Nucleus accumbens (tissue), 56 donors: ENCODE data around the gene IGFLR1.

Source experiments
- DNase-seq, 56 donors: peaks; one replicate each; lab custom pipeline; 2025; lab: John Stamatoyannopoulos, UW

The IGFLR1 gene, protein sequence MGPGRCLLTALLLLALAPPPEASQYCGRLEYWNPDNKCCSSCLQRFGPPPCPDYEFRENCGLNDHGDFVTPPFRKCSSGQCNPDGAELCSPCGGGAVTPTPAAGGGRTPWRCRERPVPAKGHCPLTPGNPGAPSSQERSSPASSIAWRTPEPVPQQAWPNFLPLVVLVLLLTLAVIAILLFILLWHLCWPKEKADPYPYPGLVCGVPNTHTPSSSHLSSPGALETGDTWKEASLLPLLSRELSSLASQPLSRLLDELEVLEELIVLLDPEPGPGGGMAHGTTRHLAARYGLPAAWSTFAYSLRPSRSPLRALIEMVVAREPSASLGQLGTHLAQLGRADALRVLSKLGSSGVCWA

DNA sequence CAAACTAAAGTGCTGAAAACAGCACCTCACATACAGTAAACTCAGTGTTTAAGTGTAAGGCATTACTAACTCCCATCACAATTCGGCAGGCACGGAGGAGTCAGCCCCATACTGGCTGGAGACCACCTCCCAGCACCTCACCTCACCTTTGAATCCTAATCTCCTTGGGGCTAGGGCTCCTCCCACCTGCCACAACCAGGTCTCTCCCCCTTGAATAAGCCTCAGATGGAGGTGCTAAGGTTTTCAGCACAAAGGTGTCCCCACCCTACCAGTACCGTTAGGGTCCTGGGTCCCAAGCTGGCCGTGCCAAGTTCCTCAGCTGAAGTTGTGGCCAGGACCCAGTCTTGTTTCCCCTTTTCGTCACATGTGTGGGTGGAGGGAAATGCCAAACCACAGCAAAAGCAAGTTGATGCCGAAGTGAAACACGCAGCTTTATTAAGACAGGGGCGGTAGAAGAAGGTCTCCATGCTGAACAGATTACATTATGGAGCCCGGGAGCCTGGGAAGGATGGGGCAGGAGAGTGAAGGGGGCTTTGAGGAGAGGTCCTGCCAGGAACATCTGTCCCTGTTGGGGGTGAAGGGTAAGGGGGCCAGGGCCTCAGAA, at the start of gene IGFLR1:
IGFLR1 (minus strand) TSS at position 332 of the 604 bp plus-strand sequence. CDS start 1,272 bp downstream, outside the sequence.
- peak in 6 of 56 donors; percentile 7 to 37 (median 18) for DNase-seq

DNA sequence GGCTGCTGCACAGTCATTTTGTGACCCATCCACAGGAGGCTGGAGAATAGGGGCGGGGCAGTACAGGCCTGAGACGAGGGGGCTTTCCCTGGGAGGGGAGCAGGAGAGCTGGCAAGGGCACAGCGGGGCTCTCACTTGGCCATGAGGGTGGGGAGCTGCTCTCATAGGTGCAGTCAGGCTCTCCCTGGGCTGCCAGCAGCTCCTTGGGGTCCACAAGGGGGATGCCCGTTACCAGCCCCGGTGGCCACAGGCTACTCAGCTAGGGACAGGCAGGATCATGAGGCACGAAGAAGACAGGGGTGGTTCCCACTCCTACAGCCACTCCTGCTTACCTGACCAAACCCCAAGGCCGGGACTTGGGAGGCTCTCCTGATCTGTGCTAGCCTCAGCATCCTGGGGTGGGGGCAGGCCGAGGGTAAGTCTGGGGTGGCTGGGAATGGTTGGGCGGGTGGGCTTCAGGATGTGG, 49.6 kb upstream of the IGFLR1 start:
- DNase-seq = no peak

DNA sequence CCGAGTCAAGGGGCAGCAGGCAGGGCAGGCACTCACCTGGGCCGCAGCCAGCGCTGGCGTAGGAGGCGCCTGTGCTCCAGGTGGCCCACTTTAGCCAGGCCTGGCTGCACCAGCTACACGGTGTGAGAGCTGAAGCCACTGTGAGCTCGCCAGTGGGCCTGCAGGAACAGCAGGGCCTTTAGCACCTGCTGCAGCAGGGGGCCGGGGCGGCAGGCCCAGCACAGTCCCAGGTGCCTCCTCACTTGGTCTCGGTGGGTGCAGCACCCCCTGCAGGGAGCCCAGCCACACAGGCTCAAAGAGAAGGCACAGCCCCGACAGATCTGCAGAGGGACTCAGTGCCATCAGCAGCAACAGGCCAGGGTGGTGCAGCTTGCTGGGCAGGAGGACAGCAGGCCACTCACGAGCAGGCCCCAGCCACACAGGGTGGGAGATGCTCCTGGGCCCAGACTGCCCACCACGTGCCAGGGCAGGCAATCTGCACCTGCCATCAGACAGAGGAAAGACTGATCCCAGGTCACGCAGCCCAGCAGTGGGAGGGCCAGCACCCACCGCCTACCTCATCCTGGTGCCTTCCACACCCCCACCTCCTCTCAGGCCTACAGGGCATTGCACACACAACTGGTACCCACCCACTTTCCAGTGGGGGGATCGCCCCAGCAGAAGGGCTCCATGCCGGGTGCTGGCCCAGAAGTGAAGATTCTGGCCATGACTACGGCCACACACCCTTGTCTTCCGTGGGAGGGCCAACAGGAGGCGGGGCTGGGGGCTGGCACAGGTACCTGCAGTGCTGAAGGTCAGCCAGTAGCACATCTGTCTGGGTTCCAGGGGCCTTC, 48.9 kb upstream of the IGFLR1 start:
- DNase-seq = no peak

DNA sequence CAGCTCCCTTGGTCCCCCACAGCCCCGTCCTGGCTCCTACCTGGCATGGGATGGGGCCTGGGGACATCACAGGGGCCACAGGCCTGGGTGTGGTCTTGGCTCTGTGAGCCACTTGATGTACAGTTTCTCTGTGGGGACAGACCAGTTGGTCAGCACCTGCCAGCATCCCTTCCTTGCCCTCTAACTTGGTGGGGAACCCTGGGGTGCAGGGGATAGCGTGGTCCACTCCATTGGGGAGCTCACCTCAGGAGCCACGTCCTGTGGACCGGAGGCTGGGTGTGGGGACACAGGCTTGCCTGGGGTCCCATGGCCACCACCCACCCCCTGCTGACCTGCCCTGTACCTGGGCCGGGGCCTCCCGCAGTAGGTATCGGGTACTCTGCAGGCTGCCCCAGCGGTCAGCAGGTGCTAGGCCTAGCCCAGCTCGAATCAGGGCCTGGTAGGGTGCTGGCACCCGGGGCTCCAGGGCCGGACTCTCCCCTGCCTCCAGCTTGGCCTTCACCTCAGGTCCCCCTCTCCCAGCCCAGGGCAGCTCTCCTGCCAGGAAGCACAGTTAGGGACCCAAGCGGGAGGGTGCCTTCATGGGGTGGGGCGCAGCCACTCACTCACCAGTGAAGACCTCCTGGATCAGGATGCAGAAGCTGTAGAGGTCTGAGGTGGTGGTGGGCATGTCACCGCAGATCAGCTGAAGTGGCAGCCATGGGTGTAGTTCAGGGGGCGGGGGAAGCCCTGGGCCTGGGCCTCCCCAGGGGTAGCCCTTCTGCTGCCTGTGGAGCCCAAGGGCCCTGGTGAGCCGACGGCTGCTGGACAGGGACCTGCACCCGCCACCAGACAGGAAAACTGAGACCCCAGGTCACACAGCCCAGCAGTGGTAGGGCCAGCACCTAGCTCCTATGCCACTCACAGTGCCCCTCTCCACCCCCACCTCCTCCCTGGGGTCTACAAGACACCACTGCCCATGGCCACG, 48.0 kb upstream of the IGFLR1 start:
- DNase-seq = peak in 1 of 56 donors; percentile 2

DNA sequence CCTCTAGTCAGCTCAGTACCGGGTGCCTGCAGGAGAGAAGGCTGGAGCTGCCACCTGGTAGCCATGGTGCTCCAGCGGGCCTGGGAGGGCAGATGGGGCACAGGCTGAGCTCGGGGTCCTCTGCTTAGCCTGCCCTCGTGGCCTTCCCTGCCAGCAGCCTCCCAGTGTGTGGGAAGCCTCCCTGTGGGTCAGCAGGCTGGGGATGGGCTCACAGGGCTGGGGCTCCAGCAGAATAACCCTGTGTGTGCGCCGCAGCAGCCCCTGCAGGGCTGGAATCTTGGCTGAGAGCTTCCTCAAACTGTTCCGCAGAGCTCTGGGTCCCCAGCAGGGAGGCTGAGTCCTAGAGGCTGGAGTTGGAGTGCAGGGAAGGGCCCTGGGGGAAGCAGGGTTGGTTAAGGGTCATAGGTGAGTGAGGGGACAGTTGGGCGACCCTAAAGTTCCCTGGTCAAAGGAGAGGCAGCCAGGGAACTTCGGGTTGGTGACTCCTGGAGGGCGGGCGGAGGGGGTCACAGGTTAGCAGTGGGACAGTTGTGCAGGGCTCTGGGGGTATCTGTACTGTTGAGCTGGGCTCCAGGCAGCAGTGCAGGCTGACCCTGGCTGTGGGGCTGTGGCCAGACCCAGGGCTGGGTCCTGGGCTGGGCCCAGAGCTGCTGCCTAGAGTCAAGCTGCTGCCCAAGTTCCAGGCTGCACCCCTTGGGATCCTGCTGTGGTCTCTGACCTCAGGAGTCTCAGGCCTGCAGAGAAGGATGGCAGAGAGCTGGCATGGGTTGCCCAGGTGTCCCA, 47.1 kb upstream of the IGFLR1 start:
- DNase-seq = no peak

DNA sequence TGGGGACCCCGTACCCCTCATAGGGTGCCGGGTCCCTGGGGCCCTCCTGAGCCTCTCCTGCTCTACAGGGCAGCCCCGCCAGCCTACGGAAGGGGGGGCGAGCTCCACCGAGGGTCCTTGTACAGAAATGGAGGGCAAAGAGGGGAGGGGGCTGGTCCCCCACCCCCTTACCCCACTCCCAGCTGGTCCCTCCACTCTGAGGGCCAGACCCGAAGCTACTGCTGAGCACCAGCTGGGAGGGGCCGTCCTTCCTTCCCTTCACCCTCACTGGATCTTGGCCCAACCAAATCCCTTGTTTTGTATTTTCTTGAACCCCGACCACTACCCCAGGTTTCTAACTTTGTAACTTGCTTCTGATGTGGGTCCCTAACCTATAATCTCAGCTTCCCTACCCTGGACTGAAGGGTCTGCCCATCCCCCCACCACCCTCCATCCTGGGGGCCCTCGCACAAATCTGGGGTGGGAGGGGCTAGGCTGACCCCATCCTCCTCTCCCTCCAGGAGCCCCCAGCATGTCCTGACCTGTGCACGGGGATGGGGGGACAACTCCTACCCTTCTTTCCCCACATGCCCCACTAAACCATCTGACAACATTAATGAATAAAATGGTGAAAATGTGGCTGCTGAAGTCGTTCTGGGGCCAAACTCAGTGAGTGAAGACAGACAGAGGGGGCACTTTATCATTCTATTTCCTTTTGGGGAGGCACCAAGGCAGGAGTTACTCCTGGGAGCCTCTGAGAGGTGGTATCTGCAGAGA, 46.1 kb upstream of the IGFLR1 start:
- no peak for DNase-seq

DNA sequence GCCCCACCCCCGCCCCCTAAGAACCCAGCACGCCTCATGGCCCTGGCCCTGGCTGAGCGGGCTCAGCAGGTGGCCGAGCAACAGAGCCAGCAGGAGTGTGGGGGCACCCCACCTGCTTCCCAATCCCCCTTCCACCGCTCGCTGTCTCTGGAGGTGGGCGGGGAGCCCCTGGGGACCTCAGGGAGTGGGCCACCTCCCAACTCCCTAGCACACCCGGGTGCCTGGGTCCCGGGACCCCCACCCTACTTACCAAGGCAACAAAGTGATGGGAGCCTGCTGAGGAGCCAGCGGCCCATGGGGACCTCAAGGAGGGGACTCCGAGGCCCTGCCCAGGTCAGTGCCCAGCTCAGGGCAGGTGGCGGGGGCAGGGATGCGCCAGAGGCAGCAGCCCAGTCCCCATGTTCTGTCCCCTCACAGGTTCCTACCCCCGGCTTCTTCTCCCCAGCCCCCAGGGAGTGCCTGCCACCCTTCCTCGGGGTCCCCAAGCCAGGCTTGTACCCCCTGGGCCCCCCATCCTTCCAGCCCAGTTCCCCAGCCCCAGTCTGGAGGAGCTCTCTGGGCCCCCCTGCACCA, 45.1 kb upstream of the IGFLR1 start:
- DNase-seq = no peak

DNA sequence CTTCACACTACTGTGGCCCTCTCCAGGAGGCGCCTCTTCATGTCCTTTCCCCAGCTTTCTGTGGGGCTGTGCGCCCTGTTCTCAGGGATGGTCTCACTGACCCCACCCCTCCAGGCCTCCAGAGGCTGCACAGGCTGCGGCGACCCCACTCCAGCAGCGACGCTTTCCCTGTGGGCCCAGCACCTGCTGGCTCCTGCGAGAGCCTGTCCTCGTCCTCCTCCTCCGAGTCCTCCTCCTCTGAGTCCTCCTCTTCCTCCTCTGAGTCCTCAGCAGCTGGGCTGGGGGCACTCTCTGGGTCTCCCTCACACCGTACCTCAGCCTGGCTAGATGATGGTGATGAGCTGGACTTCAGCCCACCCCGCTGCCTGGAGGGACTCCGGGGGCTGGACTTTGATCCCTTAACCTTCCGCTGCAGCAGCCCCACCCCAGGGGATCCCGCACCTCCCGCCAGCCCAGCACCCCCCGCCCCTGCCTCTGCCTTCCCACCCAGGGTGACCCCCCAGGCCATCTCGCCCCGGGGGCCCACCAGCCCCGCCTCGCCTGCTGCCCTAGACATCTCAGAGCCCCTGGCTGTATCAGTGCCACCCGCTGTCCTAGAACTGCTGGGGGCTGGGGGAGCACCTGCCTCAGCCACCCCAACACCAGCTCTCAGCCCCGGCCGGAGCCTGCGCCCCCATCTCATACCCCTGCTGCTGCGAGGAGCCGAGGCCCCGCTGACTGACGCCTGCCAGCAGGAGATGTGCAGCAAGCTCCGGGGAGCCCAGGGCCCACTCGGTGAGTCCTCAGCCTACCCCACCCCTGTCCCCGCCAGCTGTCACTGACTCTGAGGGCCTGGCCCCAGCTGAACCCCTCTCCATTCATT, 44.3 kb upstream of the IGFLR1 start:
- no peak for DNase-seq

DNA sequence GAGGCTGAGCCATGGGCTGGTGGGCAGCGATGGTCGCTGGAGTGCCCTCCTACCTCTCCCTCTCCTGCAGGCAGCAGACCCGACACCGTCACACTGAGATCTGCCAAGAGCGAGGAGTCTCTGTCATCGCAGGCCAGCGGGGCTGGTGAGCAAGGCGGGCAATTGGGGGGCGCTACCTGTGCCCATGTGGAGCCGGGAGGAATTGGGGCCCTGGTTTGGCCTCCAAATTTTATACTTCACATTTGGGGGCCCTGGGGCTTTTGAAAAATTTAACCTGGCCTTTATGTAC, 43.0 kb upstream of the IGFLR1 start:
- DNase-seq = no peak

DNA sequence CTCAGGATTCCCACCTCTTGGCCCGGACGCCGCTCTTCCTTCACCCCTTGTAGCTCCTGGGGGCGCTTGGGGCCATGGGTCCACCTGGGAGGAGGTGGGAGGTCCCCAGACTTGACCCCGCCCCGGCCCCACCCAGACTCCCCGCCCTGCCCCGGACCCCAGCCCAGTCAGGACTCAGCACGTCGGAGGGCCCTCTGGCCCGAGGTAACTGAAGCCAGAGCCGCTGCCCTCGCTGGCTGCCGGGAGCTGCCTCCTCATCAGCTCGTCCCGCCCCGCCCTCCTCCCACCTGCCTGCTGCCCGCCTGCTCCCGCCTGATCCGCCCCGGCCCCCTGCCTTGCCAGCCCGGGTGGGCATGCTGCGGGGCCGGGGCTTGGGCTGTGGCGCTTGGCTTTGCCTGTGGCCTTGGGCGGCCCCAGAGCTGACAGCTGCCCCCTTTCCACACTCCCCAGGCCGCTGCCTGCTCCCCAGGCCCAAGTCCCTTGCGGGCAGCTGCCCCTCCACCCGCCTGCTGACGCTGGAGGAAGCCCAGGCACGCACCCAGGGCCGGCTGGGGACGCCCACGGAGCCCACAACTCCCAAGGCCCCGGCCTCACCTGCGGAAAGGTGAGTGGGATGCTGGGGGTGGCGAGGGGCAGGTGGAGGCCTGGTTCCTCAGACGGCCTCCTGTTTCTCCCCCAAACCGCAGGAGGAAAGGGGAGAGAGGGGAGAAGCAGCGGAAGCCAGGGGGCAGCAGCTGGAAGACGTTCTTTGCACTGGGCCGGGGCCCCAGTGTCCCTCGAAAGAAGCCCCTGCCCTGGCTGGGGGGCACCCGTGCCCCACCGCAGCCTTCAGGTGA, 42.5 kb upstream of the IGFLR1 start:
- no peak for DNase-seq

DNA sequence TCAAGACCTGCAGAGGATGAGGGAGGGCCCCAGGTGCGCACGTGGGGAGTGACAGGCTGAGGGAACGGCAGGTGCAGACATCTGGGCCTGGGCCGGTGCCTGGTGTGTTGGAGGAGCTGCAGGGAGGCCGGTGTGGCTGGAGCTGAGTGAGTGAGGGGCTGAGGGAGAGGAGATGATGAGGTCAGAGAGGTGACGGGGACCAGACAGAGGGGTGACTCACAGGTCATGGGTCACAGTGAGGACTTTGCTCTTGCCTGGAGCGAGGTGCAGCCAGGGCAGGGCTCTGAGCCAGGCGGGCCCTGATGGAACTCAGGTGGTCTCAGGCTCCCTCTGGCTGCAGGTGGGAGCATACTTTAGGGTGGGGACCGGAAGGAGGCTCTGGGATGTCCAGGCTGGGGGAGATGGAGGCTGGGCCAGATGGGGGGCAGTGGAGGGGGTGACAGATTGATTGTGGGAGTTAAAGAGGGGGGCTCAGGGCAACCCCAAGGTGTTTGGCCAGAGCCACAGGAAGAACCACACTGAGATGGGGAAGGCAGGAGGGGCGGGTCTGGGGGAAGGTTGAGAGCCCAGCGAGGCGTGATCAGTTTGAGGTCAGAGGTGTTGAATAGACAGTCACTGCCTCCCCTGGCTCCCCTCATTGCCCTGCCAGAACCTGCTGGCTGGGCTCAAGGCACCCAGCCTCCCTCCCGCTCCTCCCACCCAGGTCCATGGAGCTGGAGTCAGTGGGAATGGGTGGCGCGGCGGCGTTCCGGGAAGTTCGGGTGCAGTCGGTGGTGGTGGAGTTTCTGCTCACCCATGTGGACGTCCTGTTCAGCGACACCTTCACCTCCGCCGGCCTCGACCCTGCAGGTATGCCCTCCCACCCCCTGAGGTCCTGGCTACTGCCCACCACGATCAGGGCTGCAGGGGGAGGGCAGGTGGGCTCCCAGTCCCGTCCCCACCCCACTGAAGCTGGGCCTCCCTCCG, 41.5 kb upstream of the IGFLR1 start:
- DNase-seq = no peak

DNA sequence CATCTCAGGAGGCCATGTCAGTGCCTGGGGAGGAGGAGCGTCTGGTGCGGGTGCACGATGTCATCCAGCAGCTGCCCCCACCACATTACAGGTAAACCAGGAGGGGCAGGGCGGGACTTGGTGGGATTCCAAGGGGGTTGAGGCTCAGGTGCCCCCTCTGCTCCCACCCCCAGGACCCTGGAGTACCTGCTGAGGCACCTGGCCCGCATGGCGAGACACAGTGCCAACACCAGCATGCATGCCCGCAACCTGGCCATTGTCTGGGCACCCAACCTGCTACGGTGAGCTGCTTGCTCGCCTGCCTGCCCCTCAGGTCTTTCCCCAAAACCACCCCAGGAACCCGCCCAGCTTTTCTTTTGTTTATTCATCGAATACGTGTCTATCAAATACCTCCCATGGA, 40.3 kb upstream of the IGFLR1 start:
- DNase-seq = no peak

DNA sequence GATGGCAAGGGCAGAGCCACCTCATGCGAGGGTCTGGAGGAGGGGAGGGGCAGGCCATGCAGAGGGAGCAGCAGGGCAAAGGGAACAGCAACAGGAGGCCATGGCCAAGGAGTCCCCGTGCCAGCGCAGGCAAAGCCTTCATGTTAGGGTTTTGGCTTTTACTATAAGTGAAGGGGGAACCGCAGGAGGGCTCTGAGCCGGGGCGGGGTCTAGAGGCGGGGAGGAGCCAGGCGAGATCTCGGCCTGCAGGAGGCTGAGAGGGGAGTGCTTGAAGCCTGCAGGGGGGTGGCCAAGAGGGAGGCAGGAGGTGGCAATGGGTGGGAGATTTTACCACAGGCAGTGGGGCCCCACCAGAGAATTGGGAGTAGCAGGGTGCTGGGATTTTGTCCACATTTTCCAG, 39.4 kb upstream of the IGFLR1 start:
- DNase-seq = no peak

DNA sequence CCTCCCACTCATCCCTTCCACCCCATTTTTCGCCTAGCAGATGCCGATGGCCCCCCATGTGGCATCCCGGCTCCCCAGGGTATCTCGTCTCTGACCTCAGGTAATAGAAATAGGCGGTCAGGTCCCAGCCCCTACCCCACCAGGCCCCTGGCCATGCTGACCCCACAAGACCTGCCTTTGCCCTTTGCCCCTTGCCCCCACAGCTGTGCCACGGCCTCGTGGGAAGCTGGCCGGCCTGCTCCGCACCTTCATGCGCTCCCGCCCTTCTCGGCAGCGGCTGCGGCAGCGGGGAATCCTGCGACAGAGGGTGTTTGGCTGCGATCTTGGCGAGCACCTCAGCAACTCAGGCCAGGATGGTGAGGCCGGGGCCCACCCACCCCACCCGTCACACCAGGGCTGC, 38.5 kb upstream of the IGFLR1 start:
- DNase-seq = no peak

DNA sequence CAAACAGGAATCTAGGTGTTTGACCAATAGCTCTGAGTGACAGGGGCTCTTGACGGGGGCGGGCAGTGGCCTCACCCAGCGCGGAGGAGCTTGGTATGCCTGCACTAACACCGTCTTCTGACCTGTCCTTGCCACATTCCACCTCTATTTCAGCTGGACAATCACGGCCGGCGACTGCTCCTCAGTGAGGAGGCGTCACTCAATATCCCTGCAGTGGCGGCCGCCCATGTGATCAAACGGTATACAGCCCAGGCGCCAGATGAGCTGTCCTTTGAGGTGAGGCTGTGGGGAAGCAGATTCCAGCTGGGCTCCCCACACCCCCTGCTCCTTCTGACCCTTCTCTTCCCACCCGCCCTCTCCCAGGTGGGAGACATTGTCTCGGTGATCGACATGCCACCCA, 37.8 kb upstream of the IGFLR1 start:
- no peak for DNase-seq
